HG03460 (cell line): Measurements from ENCODE around the gene DACH1.
"Not testable (repeated sequence)": the region's sequence is repeated elsewhere in the genome, so short reads cannot be mapped to it uniquely, and the experiment has no call there.

Source experiments
- ATAC-seq: cut with Tn5 transposase; IDR thresholded peaks from one replicate; pipeline ENCODE4 v1.9.1; 2021; ENCODE audit not compliant: unreplicated experiment

DACH1 gene

GRCh38 chr13:71867131-71867814 lies at the start of gene DACH1:
Gene DACH1, minus strand, starts transcription at chr13:71867204.
- ATAC-seq: peak; percentile 62

GRCh38 chr13:71913717-71914116 lies 46.7 kb upstream of the DACH1 start:
- no peak for ATAC-seq

- no peak for ATAC-seq
These were observed 45.5 kb upstream of the DACH1 start for GRCh38 chr13:71912524-71912923.

- ATAC-seq: no peak
These were observed 39.4 kb upstream of the DACH1 start for GRCh38 chr13:71906448-71906847.

- no peak for ATAC-seq
These were observed 35.7 kb upstream of the DACH1 start for GRCh38 chr13:71902676-71903075.

- ATAC-seq: not testable (repeated sequence)
These were observed 26.5 kb upstream of the DACH1 start for GRCh38 chr13:71893506-71893905.

GRCh38 chr13:71886880-71887279 lies 19.9 kb upstream of the DACH1 start:
- ATAC-seq: no peak

GRCh38 chr13:71882120-71882519 lies 15.1 kb upstream of the DACH1 start:
- no peak for ATAC-seq

GRCh38 chr13:71880753-71881541 lies 13.9 kb upstream of the DACH1 start:
- ATAC-seq: no peak

GRCh38 chr13:71879808-71880344 lies 12.9 kb upstream of the DACH1 start:
- no peak for ATAC-seq

- peak; percentile 88 for ATAC-seq
These were observed 12.1 kb upstream of the DACH1 start for GRCh38 chr13:71879129-71879535.

GRCh38 chr13:71877256-71877653 lies 10.3 kb upstream of the DACH1 start:
- no peak for ATAC-seq

GRCh38 chr13:71876648-71877255 lies 9.7 kb upstream of the DACH1 start:
- ATAC-seq: no peak

- no peak for ATAC-seq
These were observed 8.8 kb upstream of the DACH1 start for GRCh38 chr13:71875823-71876222.

- ATAC-seq: no peak
These were observed 7.5 kb upstream of the DACH1 start for GRCh38 chr13:71874458-71874857.

GRCh38 chr13:71873418-71874247 lies 6.6 kb upstream of the DACH1 start:
- no peak for ATAC-seq

- no peak for ATAC-seq
These were observed 4.8 kb upstream of the DACH1 start for GRCh38 chr13:71871844-71872243.

- no peak for ATAC-seq
These were observed 4.3 kb upstream of the DACH1 start for GRCh38 chr13:71871176-71871754.

GRCh38 chr13:71870100-71870499 lies 3.1 kb upstream of the DACH1 start:
- ATAC-seq: no peak

- ATAC-seq: no peak
These were observed 2.3 kb upstream of the DACH1 start for GRCh38 chr13:71869274-71869673.
